Measurements from ENCODE around the gene RAPGEF5. TPM values are rescaled to one million over a fixed set of nuclear protein-coding genes. Genes with fewer than 3 reads are reported as not detected.

The RAPGEF5 gene
- total RNA-seq, 1 experiment from 2014 or later: 15.6 TPM

GRCh38 chr7:22111661-22112060 lies 245.3 kb downstream of the RAPGEF5 start:
- no peaks in the 10 kb centered on the region for H3K9me2 ChIP-seq (ENCODE audit: insufficient read depth)
- no peak for DNase-seq (ENCODE audit: low read depth, low spot score)
- ATAC-seq: no peak
- no peak overlapping the region for H3K27ac ChIP-seq (ENCODE audit: low read depth, low read length)
- no peaks in the 10 kb centered on the region for H3K9me3 ChIP-seq (ENCODE audit: control insufficient read depth in 1 of 2, insufficient read depth in 1 of 2, low read depth in 1 of 2, low read length in 2 of 2)
- no peak overlapping the region for H3K4me3 ChIP-seq (replicated peaks in 1 of 2; ENCODE audit: low read depth in 1 of 2, low read length in 2 of 2)
- ChIA-PET RAD21 (ENCODE audit: low non-redundant PET in 1 of 2, low total read pairs in 2 of 2, uncharacterized antibody in 2 of 2, unreplicated experiment in 2 of 2) (no interaction called here), POLR2A (no interaction called here), CTCF (interaction anchor here (1.1 to 2.6 kb wide), 2 partner anchors 379 to 388 kb away, joined by 4 to 20 read pairs; partner anchors contain the start of gene STEAP1B)
- H3K79me2 ChIP-seq (ENCODE audit: insufficient read depth, low read length): no peaks in the 10 kb centered on the region
- intact Hi-C loops (cut with micrococcal nuclease): loop anchor here (5.0 kb wide), 1 partner anchor 186 kb away; no protein-coding TSS in a partner anchor
- H3K4me2 ChIP-seq (ENCODE audit: low read length): no peak overlapping the region
- no peak overlapping the region for H3K9ac ChIP-seq (ENCODE audit: low read length)
- H3K36me3 ChIP-seq (ENCODE audit: control insufficient read depth in 1 of 2, insufficient read depth in 2 of 2, low read length in 2 of 2): no peaks in the 10 kb centered on the region
- no peak overlapping the region for H2AFZ ChIP-seq (ENCODE audit: low read depth, low read length, poor library complexity, severe bottlenecking)
- H4K20me1 ChIP-seq (ENCODE audit: insufficient read depth): no peaks in the 10 kb centered on the region
- H3K4me1 ChIP-seq (ENCODE audit: control insufficient read depth in 1 of 2, insufficient read depth in 2 of 2, low read length in 2 of 2): no peaks in the 10 kb centered on the region
- H3K27me3 ChIP-seq (ENCODE audit: insufficient read depth, low read length): no peaks in the 10 kb centered on the region
- TF ChIP-seq FOSL1 (IDR thresholded peaks at IDR 0.05; ENCODE audit: low read depth): no peak
- TF ChIP-seq EZH2 (IDR thresholded peaks at IDR 0.05): no peak
- no peak for TF ChIP-seq MAX (IDR thresholded peaks at IDR 0.05)
- TF ChIP-seq REST (IDR thresholded peaks at IDR 0.05; ENCODE audit: low read depth): no peak
- TF ChIP-seq ZNF274 (IDR thresholded peaks at IDR 0.05; ENCODE audit: low read depth, low read length): no peak
- no peak for TF ChIP-seq ATF3 (IDR thresholded peaks at IDR 0.05)
- TF ChIP-seq POLR2AphosphoS5 (IDR thresholded peaks at IDR 0.05; ENCODE audit: low read depth, low read length): no peak
- no peak for TF ChIP-seq JUND (IDR thresholded peaks at IDR 0.05)
- no peak for TF ChIP-seq CBX3 (IDR thresholded peaks at IDR 0.05; ENCODE audit: low read depth)
- no peak for TF ChIP-seq EZH2phosphoT487 (IDR thresholded peaks at IDR 0.05; ENCODE audit: borderline replicate concordance)
- TF ChIP-seq SIN3A (IDR thresholded peaks at IDR 0.05; ENCODE audit: low read depth): no peak
- no peak for TF ChIP-seq ZFX (IDR thresholded peaks at IDR 0.05)
- TF ChIP-seq EGR1 (IDR thresholded peaks at IDR 0.05; ENCODE audit: low read depth): no peak
- TF ChIP-seq SP1 (IDR thresholded peaks at IDR 0.05; ENCODE audit: low read depth): no peak
- no peak for TF ChIP-seq CTCF (IDR thresholded peaks at IDR 0.05 in 2 of 3, conservative IDR thresholded peaks at IDR 0.05 in 1 of 3; ENCODE audit: borderline replicate concordance in 1 of 3, insufficient read depth in 1 of 3, low read depth in 2 of 3, low read length in 2 of 3)
- no peak for TF ChIP-seq POLR2A (IDR thresholded peaks at IDR 0.05; ENCODE audit: borderline replicate concordance, extremely low read depth, insufficient read depth, insufficient read length)
- no peak for TF ChIP-seq ELF1 (IDR thresholded peaks at IDR 0.05; ENCODE audit: borderline replicate concordance, low read depth)
- no peak for TF ChIP-seq RAD21 (IDR thresholded peaks at IDR 0.05; ENCODE audit: low read depth)
- BruUV-seq (replicated peaks): no TSS peak
